Endometrial microvascular endothelial cells (primary cell): ENCODE measurements around the gene AS3MT. TPM values are rescaled to one million over a fixed set of nuclear protein-coding genes. Genes with fewer than 3 reads are reported as not detected.

Source experiments
- in situ Hi-C: cut with HindIII; loops from 2 replicates; pipeline ENCODE4 v1.10.0; 2017; ENCODE audit warnings: low sequenced_read_pairs, low pct_unique_long_range_greater_than_20kb; ENCODE audit errors: inconsistent ontology term
- total RNA-seq: library from RNA; depleted of rRNA; stranded (reverse); fragments of >200 nt; gene quantifications from one replicate; pipeline ENCODE4 v1.2.3, GENCODE V29; 2015; ENCODE audit errors: inconsistent ontology term

Gene AS3MT
- total RNA-seq, 1 donor from 2014 or later, result 0.65 TPM

DNA sequence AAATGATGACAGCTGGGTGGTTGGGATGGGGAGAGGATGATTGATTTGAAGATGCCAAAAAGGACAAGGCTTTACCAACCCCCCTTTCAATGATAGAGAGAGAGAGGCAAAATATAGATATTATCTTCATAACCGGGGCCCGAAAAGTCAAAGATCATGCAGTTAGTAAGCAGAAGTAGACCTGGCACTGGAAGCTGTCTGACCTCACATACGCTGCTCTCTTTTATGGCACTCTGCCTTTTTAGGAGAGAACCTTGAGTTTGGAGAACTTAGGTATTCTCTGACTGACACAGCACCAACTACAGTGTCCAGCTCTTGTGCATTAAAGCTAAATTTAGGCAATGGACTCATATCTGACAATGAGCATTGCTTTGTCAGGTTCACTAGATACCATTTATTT, 79.5 kb downstream of the AS3MT start:
- in situ Hi-C loops, result no loop called here

DNA sequence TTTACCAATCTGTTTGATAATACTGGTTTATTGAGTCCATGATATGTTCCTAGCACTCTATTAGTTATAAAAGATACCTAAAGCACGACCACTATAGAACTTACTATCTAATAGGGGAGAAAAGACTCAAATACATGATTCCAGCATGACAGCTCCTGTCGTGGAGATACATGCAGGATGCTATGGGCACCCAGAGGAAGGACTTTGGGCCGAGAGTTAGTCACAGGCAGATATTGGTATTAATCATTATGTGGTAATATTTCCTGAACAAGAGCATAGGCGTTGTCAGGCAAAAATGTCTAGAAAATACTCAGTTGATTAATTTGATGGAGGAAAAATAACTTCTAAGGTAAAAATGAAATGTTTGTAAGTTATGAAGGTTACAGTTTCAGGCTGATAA, 80.6 kb downstream of the AS3MT start:
- in situ Hi-C loops, result no loop called here

DNA sequence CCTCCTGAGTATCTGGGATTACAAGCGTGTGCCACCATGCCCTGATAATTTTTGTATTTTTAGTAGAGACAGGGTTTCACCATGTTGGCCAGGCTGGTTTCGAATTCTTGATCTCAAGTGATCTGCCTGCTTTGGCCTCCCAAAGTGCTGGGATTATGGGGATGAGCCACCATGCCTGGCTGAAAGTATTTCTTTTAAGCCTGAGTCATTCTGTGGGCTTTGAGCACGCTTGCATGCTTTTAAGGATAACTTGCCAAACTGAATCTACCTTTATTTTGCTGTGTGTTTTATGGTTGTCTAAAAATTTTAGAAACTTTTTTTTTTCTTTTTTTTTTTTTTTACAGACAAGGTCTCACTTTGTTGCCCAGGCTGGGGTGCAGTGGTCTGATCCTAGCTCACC, 82.0 kb downstream of the AS3MT start:
- in situ Hi-C loops, result no loop called here

Other genes with a start within 250 kb of the AS3MT start
- 161 TPM for gene TRIM8, start 225.0 kb upstream of the AS3MT start, total RNA-seq
- 3.5 TPM for gene ARL3, start 155.1 kb upstream of the AS3MT start, total RNA-seq
- 10.5 TPM for gene SFXN2, start 154.8 kb upstream of the AS3MT start, total RNA-seq
- 35.9 TPM for gene WBP1L, start 125.5 kb upstream of the AS3MT start, total RNA-seq
- not detected for gene CYP17A1, start 32.1 kb upstream of the AS3MT start, total RNA-seq
- 20.3 TPM for gene BORCS7, start 15.2 kb upstream of the AS3MT start, total RNA-seq
- gene CNNM2, start 48.8 kb downstream of the AS3MT start, total RNA-seq, result 1.1 TPM